HFF-Myc (cell line): ENCODE measurements around the gene CST7.
"Not testable (repeated sequence)": the region's sequence is repeated elsewhere in the genome, so short reads cannot be mapped to it uniquely, and the experiment has no call there.

ENCODE experiments used
- DNase-seq: peaks from one replicate; pipeline ENCODE4 v3.0.0-alpha.2; 2011; ENCODE audit warnings: low read depth; ENCODE audit errors: extremely low read depth
- H3K4me3 ChIP-seq: replicated peaks from 2 replicates; pipeline ENCODE4 v1.5.1; 2011; ENCODE audit warnings: low read depth, mild to moderate bottlenecking, control low read depth, low read length
- CTCF ChIP-seq: IDR thresholded peaks from 2 replicates; pipeline ENCODE4 v1.5.1; 2012; ENCODE audit warnings: mild to moderate bottlenecking, low read depth, low read length, control low read depth; ENCODE audit errors: missing control alignments

The CST7 gene

GRCh38 chr20:24996449-24997377 lies 47.6 kb downstream of the CST7 start:
- DNase-seq, result no peak
- no peak overlapping the region for H3K4me3 ChIP-seq
- TF ChIP-seq CTCF, result no peak

DNA sequence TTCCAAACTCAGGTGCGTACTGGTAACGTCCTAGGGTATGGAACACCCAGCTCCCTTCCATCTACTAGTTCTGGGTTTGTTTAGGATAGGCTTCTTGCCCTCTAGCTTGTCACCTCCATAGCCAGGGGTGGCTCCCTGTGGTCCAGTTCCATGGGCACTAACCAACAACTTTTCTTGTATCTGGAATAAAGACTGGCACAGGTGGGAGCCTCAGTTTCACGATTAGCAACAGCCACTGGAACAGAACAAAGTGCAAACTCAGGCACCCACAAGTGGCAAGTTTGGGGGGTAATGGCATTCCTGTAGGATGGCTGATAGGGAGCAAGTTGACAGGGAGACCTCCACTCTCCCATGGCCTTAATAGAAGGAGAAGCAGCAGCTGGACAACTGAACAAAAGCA lies 49.1 kb downstream of the CST7 start:
- no peak overlapping the region for H3K4me3 ChIP-seq
- no peak for TF ChIP-seq CTCF
- DNase-seq, result no peak

GRCh38 chr20:24998631-24999445 lies 49.8 kb downstream of the CST7 start:
- no peak overlapping the region for H3K4me3 ChIP-seq
- no peak for TF ChIP-seq CTCF
- DNase-seq, result no peak

GRCh38 chr20:24999568-24999967 lies 50.5 kb downstream of the CST7 start:
- no peak for TF ChIP-seq CTCF
- DNase-seq, result no peak

GRCh38 chr20:25000268-25000801 lies 51.3 kb downstream of the CST7 start:
- TF ChIP-seq CTCF, result no peak
- no peak for DNase-seq

More at GRCh38 chr20:24999568-24999967, 50.5 kb downstream of the CST7 start:
- no peak overlapping the region for H3K4me3 ChIP-seq

DNA sequence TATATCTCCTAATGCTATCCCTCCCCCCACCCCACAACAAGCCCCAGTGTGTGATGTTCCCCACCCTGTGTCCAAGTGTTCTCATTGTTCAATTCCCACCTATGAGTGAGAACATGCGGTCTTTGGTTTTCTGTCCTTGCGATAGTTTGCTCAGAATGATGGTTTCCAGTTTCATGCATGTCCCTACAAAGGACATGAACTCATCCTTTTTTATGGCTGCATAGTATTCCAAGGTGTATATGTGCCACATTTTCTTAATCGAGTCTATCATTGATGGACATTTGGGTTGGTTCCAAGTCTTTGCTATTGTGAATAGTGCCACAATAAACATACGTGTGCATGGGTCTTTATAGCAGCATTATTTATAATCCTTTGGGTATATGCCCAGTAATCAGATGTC lies 52.3 kb downstream of the CST7 start:
- DNase-seq, H3K4me3 ChIP-seq: not testable (repeated sequence)

More at GRCh38 chr20:25000268-25000801, 51.3 kb downstream of the CST7 start:
- H3K4me3 ChIP-seq, result no peak overlapping the region

DNA sequence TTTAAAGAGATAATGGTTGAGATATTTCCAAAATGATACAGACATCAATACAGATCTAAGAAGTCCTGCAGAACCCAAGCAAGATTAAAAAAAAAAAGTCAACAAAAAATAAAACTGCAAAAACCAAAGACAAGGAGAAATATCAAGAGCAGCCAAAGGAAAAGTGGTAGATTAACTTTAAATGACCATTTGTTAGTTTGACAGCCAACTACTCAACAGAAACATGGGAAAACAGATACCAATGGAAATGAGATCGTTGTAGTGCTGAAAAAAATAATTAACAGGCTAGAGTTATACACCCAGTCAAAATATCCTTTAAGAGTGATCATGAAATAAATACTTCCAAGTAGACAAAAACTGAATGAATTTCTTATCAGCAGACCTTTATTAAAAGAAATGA lies 53.9 kb downstream of the CST7 start:
- no peak for TF ChIP-seq CTCF
- no peak overlapping the region for H3K4me3 ChIP-seq
- no peak for DNase-seq
